Right lobe of liver (tissue), 6 donors: ENCODE measurements around the gene C20orf204. TPM values are rescaled to one million over a fixed set of nuclear protein-coding genes. Genes with fewer than 3 reads are reported as not detected.
"Not testable (repeated sequence)": the region's sequence is repeated elsewhere in the genome, so short reads cannot be mapped to it uniquely, and the experiment has no call there.

Experiments
- ATAC-seq, 4 donors: fragments of 200-7000 bp; cut with Tn5 transposase; one replicate each; pipeline ENCODE4 v1.9.1; 2020; ENCODE audit warnings: mild to moderate bottlenecking in 4 of 4, moderate library complexity in 4 of 4
- DNase-seq, 3 donors: peaks; one replicate each; pipeline ENCODE4 v3.0.0-alpha.2; 2020
- H3K27ac ChIP-seq, 3 donors: fragments of 200-600 bp; one replicate each; pipeline ENCODE4 v1.8.0; 2022
- H3K27me3 ChIP-seq, 2 donors: fragments of 200-600 bp; one replicate each; pipeline ENCODE4 v1.8.0; 2022
- H3K36me3 ChIP-seq, 4 donors: fragments of 200-600 bp; sonication (generic) in 1 of 4; one replicate each; pipeline versions ENCODE4 v1.5.1 to v1.8.0; 2017 to 2022; ENCODE audit warnings: control low read depth in 1 of 4
- H3K4me1 ChIP-seq, 4 donors: fragments of 200-600 bp; sonication (generic) in 1 of 4; one replicate each; pipeline versions ENCODE4 v1.5.1 to v1.8.0; 2017 to 2022; ENCODE audit warnings: control low read depth in 1 of 4
- H3K4me3 ChIP-seq, 3 donors: fragments of 200-600 bp; one replicate each; pipeline ENCODE4 v1.8.0; 2022
- H3K9me3 ChIP-seq, 4 donors: fragments of 200-600 bp; sonication (generic) in 1 of 4; one replicate each; pipeline versions ENCODE4 v1.5.1 to v1.8.0; 2017 to 2022; ENCODE audit warnings: control low read depth in 1 of 4
- CTCF ChIP-seq, 4 donors: fragments of 200-600 bp in 3 of 4; fragments of 450-650 bp in 1 of 4; IDR thresholded peaks; one replicate each; pipeline versions ENCODE4 v1.5.1 to v1.8.0; 2016 to 2022; ENCODE audit warnings: antibody characterized with exemption in 4 of 4, mild to moderate bottlenecking in 2 of 4
- POLR2A ChIP-seq: fragments of 450-650 bp; IDR thresholded peaks from one replicate; pipeline ENCODE4 v1.6.1; 2017; ENCODE audit warnings: antibody characterized with exemption, mild to moderate bottlenecking
- WGBS: methylation state at CpG from one replicate; pipeline ENCODE4 v1.1.6; 2018; ENCODE audit warnings: low coverage, low lambda C conversion rate; ENCODE audit not compliant: insufficient coverage; ENCODE audit errors: missing lambda C conversion rate; 5-methylcytosine and 5-hydroxymethylcytosine counted together
- intact Hi-C, 2 donors: fragments of 100-400 bp; cut with DNase I; formaldehyde crosslinking; loops; one replicate each; pipeline versions ENCODE4 v1.11.2 to v1.14.1; 2022
- total RNA-seq, 6 experiments: library from RNA; depleted of rRNA in 2 of 6; stranded (reverse); fragments of >200 nt in 2 of 6; fragmentation: NEBNext Ultra II Directional in 3 of 6; extraction: Animal tissue kit (Norgen Biotek cat#: 25700) in 3 of 6; gene quantifications; one replicate each; pipeline versions ENCODE4 v1.1.0 to v1.2.4, GENCODE V29; 2016 to 2023
- donor health status: DM: no; HTN: yes; CAD: no.
- donor health status: DM: no; HTN: no; CAD: no.
- donor health status: DM: no; HTN: no; CAD: no.
- donor health status: DM: no; HTN: yes; CAD: no.
- donor health status: DM: no; HTN: yes; CAD: no.

C20orf204 gene
- total RNA-seq, 6 experiments from 2014 or later = 0.29 to 1.1 (median 0.44) TPM; not detected in 1

DNA sequence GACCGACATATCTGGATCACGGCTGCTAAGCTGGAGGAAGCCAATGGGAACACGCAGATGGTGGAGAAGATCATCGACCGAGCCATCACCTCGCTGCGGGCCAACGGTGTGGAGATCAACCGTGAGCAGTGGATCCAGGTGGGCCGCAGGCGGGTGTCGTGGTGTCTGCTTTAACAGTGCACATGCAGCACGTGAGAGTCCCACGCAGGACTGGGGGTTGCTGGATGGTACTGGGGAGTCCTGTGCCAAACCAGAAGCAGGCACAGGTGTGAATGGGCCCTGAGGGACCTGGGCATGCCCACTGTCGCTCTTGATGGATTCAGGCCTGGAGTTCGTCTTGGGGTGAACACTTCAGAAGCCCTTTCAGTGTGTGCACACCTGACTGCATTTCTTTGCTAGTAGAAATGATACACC, 24.6 kb upstream of the C20orf204 start:
- no peak for TF ChIP-seq POLR2A
- TF ChIP-seq CTCF (IDR thresholded peaks at IDR 0.05) = no peak
- Histone ChIP-seq H3K4me1 (no peaks in the 10 kb centered on the region), H3K27ac (no peak overlapping the region), H3K4me3 (no peak overlapping the region), H3K27me3 (no peaks in the 10 kb centered on the region), H3K9me3 (no peaks in the 10 kb centered on the region), H3K36me3 (peaks cover 0 to 63% (median 21%) of the 10 kb centered on the region in 4 donors)
- ATAC-seq (no peak), DNase-seq (no peak)
- intact Hi-C loops = no loop called here
- 97% methylated on average over 11 of the region's 16 CpGs for WGBS

DNA sequence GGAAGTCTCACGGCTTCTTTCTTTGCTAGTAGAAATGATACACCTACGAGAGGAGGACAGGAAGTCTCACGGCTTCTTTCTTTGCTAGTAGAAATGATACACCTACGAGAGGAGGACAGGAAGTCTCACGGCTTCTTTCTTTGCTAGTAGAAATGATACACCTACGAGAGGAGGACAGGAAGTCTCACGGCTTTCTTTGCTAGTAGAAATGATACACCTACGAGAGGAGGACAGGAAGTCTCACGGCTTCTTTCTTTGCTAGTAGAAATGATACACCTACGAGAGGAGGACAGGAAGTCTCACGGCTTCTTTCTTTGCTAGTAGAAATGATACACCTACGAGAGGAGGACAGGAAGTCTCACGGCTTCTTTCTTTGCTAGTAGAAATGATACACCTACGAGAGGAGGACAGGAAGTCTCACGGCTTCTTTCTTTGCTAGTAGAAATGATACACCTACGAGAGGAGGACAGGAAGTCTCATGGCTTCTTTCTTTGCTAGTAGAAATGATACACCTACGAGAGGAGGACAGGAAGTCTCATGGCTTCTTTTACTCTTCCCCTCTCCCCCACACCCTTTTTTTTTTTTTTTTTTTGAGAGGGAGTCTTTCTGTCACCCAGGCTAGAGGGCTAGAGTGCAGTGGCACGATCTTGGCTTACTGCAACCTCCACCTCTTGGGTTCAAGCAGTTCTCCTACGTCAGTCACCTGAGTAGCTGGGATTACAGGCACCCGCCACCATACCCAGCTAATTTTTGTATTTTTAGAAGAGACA, 23.4 kb upstream of the C20orf204 start:
- H3K4me1 ChIP-seq, H3K4me3 ChIP-seq, H3K27me3 ChIP-seq, H3K27ac ChIP-seq, intact Hi-C loops, ATAC-seq, H3K9me3 ChIP-seq, DNase-seq: not testable (repeated sequence)
- WGBS = 80% methylated on average over 9 of the region's 20 CpGs
- H3K36me3 ChIP-seq = peaks cover 0 to 73% (median 23%) of the 10 kb centered on the region in 4 donors

- H3K27ac ChIP-seq = no peak overlapping the region
- WGBS = 100% methylated on average over 2 of the region's 2 CpGs
- intact Hi-C loops = no loop called here
- H3K9me3 ChIP-seq = no peaks in the 10 kb centered on the region
- TF ChIP-seq POLR2A = no peak
- TF ChIP-seq CTCF (IDR thresholded peaks at IDR 0.05) = no peak
- no peak for ATAC-seq
- H3K36me3 ChIP-seq = peaks cover 0 to 76% (median 26%) of the 10 kb centered on the region in 4 donors
- H3K4me1 ChIP-seq = no peaks in the 10 kb centered on the region
- H3K27me3 ChIP-seq = no peaks in the 10 kb centered on the region
- no peak for DNase-seq
- H3K4me3 ChIP-seq = no peak overlapping the region
Measured at GRCh38 chr20:64015635-64016034, 20.3 kb upstream of the C20orf204 start.

- Histone ChIP-seq H3K36me3 (peaks cover 0 to 65% (median 18%) of the 10 kb centered on the region in 4 donors), H3K4me1 (peaks cover 0 to 28% (median 13%) of the 10 kb centered on the region in 4 donors), H3K9me3 (no peaks in the 10 kb centered on the region), H3K27ac (no peak overlapping the region), H3K4me3 (no peak overlapping the region), H3K27me3 (no peaks in the 10 kb centered on the region)
- 93% methylated on average over 3 of the region's 36 CpGs for whole genome bisulfite sequencing
- TF ChIP-seq POLR2A (no peak), CTCF (IDR thresholded peaks at IDR 0.05) (no peak)
- DNase-seq = no peak
- intact Hi-C loops = no loop called here
- ATAC-seq = no peak
Measured at GRCh38 chr20:64021124-64021975, 14.6 kb upstream of the C20orf204 start.
